Mesothelial cell of epicardium (in vitro differentiated cells): ENCODE results near the gene NCKAP5. TPM values are rescaled to one million over a fixed set of nuclear protein-coding genes. Genes with fewer than 3 reads are reported as not detected.

ENCODE experiments used
- DNase-seq, 2 experiments: peaks; one replicate each; pipeline ENCODE4 v3.0.0; 2021; ENCODE audit warnings: low spot score in 2 of 2; ENCODE audit not compliant: unreplicated experiment in 2 of 2
- H3K27ac Mint-ChIP-seq: 2 replicates; pipeline ENCODE4 v1.8.0; 2021; ENCODE audit warnings: mixed read lengths
- H3K27me3 Mint-ChIP-seq: 2 replicates; pipeline ENCODE4 v1.8.0; 2021; ENCODE audit warnings: low read depth, mixed read lengths
- H3K36me3 Mint-ChIP-seq: 2 replicates; pipeline ENCODE4 v1.8.0; 2021; ENCODE audit warnings: mixed read lengths
- H3K4me1 Mint-ChIP-seq: 2 replicates; pipeline ENCODE4 v1.8.0; 2021; ENCODE audit warnings: mixed read lengths
- H3K4me3 Mint-ChIP-seq: 2 replicates; pipeline ENCODE4 v1.8.0; 2021; ENCODE audit warnings: mild to moderate bottlenecking, moderate library complexity, mixed read lengths
- H3K9me3 Mint-ChIP-seq: 2 replicates; pipeline ENCODE4 v1.8.0; 2021; ENCODE audit warnings: mixed read lengths
- total RNA-seq: library from RNA; stranded (reverse); gene quantifications from 3 replicates; pipeline ENCODE4 v1.2.1, GENCODE V29; 2021
- TF ChIP-seq, protein P1 (sequence below): fragments of 200-600 bp; sonication (generic); IDR thresholded peaks from one replicate; pipeline ENCODE4 v1.5.0; 2021; ENCODE audit warnings: antibody characterized with exemption; ENCODE audit not compliant: unreplicated experiment

The NCKAP5 gene
- total RNA-seq, 1 donor from 2014 or later, result 2.1 TPM

DNA sequence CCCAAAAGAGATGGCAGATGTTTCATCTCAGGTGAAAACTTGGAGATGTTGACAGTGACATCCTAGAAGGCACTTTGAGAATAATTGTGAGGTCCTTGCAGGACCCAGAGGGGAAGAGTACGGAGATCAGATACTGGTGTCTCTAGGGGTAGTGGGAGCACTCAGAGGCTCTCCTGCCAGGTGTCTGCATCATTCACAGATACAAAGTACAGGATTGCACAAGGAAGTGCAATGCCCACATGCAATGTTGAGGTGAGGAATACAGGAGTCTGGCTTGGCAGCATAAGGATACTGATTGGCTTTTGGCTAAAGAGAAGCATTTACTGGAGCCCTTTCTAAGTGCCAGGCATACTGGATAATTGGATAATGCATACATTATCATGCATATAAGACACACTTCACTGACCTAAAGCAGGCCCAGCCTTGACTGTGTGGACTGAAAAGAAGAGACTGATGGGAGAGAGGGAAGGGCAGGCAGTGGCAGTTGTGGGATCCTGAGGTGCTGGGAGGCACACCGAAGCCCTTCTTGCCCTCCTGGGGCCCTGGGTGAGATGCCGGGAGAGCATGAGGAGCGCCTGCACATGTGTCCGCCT lies 31.0 kb upstream of the NCKAP5 start:
- H3K9me3 Mint-ChIP-seq, result no peaks in the 10 kb centered on the region
- TF ChIP-seq, protein P1, sequence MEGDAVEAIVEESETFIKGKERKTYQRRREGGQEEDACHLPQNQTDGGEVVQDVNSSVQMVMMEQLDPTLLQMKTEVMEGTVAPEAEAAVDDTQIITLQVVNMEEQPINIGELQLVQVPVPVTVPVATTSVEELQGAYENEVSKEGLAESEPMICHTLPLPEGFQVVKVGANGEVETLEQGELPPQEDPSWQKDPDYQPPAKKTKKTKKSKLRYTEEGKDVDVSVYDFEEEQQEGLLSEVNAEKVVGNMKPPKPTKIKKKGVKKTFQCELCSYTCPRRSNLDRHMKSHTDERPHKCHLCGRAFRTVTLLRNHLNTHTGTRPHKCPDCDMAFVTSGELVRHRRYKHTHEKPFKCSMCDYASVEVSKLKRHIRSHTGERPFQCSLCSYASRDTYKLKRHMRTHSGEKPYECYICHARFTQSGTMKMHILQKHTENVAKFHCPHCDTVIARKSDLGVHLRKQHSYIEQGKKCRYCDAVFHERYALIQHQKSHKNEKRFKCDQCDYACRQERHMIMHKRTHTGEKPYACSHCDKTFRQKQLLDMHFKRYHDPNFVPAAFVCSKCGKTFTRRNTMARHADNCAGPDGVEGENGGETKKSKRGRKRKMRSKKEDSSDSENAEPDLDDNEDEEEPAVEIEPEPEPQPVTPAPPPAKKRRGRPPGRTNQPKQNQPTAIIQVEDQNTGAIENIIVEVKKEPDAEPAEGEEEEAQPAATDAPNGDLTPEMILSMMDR, result no peak
- H3K4me3 Mint-ChIP-seq, result no peak overlapping the region
- no peaks in the 10 kb centered on the region for H3K4me1 Mint-ChIP-seq
- DNase-seq, result no peak
- H3K36me3 Mint-ChIP-seq, result no peaks in the 10 kb centered on the region
- H3K27me3 Mint-ChIP-seq, result peaks cover 18% of the 10 kb centered on the region
- no peak overlapping the region for H3K27ac Mint-ChIP-seq

DNA sequence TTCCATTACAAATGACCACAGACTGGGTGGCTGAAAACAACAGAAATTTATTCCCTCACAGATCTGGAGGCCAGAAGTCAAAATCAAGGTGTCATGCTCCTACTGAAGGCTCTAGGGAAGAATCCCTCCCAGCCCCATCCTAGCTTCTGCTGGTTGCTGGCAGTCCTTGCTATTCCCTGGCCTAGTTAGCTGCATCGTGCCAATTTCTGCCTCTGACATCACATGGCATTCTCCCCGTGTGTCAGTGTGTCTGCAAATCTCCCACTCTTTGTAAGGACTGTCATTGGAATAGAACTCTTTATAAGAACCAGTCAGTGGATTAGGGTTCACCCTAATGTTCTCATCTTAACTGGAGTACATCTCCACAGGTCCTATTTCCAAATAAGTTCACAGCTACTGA lies 30.5 kb upstream of the NCKAP5 start:
- no peak overlapping the region for H3K27ac Mint-ChIP-seq
- H3K27me3 Mint-ChIP-seq, result peaks cover 18% of the 10 kb centered on the region

DNA sequence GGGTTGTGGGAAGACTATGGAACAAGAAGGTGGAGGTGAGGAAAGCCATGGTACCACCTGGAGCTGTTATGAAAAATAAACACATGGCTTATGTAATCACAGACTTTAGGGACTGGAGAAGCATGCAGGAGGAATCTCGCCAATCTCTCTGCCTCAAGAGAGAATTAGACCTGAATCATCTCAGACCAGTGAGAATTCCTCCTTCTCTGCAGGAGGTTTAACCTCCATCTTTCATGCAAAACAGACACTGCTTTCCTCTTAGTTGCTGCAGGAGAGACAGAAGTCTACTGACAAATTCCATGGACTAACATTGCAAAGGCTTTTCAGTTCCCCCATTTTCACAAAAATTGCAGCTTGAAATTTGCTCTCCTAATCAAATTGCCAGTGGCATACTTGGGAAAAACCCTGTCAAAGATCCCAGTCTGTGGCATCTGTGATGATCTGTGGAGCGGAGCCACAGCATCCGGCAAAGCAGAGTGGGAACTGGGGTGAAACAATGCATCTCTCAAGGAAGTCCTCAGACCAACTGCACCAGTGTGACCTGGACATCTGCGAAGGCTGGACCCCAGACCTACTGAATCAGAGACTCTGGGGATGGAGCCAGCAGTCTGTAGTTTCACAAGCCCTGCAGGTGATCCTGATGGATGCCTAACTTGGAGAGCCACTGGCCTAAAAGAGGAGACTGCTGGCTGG lies 28.6 kb upstream of the NCKAP5 start:
- Mint-ChIP-seq H3K9me3 (no peaks in the 10 kb centered on the region), H3K27me3 (peaks cover 17% of the 10 kb centered on the region), H3K27ac (no peak overlapping the region), H3K36me3 (no peaks in the 10 kb centered on the region), H3K4me1 (no peaks in the 10 kb centered on the region), H3K4me3 (no peak overlapping the region)
- DNase-seq, result no peak
- TF ChIP-seq, protein P1, result no peak

More for the DNA sequence above, 30.5 kb upstream of the NCKAP5 start:
- Mint-ChIP-seq H3K9me3 (no peaks in the 10 kb centered on the region), H3K4me1 (no peaks in the 10 kb centered on the region), H3K36me3 (no peaks in the 10 kb centered on the region), H3K4me3 (no peak overlapping the region)
- TF ChIP-seq, protein P1, result no peak
- no peak for DNase-seq

DNA sequence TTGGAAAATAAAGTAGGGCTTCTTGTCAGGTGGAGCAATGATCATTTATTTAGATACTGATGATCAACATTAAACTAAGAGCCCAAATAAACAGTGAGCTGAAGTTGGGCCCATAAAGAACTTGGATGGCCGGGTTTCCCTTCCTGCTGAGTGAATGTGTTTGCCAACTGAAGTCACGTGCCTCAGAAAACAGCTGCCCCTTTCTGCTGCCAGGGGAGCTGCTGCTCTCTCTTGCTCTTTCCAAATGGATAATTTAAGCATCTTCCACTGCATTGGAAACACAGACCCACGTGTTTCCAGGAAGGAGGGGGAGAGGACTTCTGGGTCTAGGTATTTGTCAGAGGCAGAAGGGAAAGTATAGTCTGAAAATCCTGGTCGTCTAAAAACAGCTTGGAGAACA lies 22.9 kb upstream of the NCKAP5 start:
- TF ChIP-seq, protein P1, result no peak
- Mint-ChIP-seq H3K4me3 (no peak overlapping the region), H3K27me3 (peaks cover 27% of the 10 kb centered on the region), H3K27ac (no peak overlapping the region), H3K36me3 (no peaks in the 10 kb centered on the region), H3K9me3 (no peaks in the 10 kb centered on the region), H3K4me1 (peaks cover 7% of the 10 kb centered on the region)
- DNase-seq, result no peak

DNA sequence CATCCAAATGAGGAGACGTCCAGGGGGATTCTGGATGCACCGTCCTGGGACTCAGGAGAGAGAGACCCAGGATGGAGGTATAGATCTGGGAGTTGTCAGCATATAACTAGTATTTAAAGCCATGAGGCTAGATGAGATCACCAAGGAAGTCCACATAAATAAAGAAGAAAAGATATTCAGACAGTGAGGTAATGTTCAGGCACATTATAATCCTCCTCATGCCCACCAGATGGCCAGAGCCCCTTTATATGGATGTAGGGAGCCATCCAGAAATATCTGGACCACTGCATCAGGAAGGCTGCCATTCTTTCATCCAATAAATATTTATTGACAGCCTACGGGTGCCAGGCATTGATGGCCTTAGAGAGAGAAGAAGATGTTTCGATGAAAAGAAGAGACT lies 21.2 kb upstream of the NCKAP5 start:
- Mint-ChIP-seq H3K9me3 (no peaks in the 10 kb centered on the region), H3K27ac (no peak overlapping the region), H3K4me1 (peaks cover 7% of the 10 kb centered on the region), H3K27me3 (peaks cover 20% of the 10 kb centered on the region), H3K36me3 (no peaks in the 10 kb centered on the region), H3K4me3 (no peak overlapping the region)
- no peak for DNase-seq
- TF ChIP-seq, protein P1, result no peak
